Ectodermal cell (in vitro differentiated cells): ENCODE data around the gene ATE1.
"Not testable (repeated sequence)": the region's sequence is repeated elsewhere in the genome, so short reads cannot be mapped to it uniquely, and the experiment has no call there.

Experiments used
- H3K27ac ChIP-seq: 2 replicates; pipeline ENCODE4 v1.7.0; 2013; ENCODE audit warnings: mild to moderate bottlenecking, low read depth, low read length; ENCODE audit not compliant: insufficient read depth, poor library complexity, severe bottlenecking
- H3K27me3 ChIP-seq: 2 replicates; pipeline ENCODE4 v1.7.0; 2013; ENCODE audit warnings: mild to moderate bottlenecking, low read length; ENCODE audit not compliant: insufficient read depth, control insufficient read depth, poor library complexity, severe bottlenecking
- H3K36me3 ChIP-seq: one replicate; pipeline ENCODE4 v1.7.0; 2013; ENCODE audit warnings: low read length; ENCODE audit not compliant: control insufficient read depth, insufficient read depth
- H3K4me1 ChIP-seq: one replicate; pipeline ENCODE4 v1.7.0; 2013; ENCODE audit warnings: low read length; ENCODE audit not compliant: control insufficient read depth, insufficient read depth
- H3K4me3 ChIP-seq: 2 replicates; pipeline ENCODE4 v1.7.0; 2013; ENCODE audit warnings: low read depth, low read length, control low read depth; ENCODE audit not compliant: insufficient read depth
- H3K9me3 ChIP-seq: 2 replicates; pipeline ENCODE4 v1.7.0; 2013; ENCODE audit warnings: mild to moderate bottlenecking, low read length, moderate library complexity; ENCODE audit not compliant: control insufficient read depth
- WGBS, 2 experiments: methylation state at CpG; one replicate each; pipeline ENCODE4 v1.1.7; 2013; ENCODE audit warnings: missing lambda C conversion rate in 2 of 2; 5-methylcytosine and 5-hydroxymethylcytosine counted together

The ATE1 gene

GRCh38 chr10:121930268-121931085 lies 2.6 kb upstream of the ATE1 start:
- not testable (repeated sequence) for H3K36me3 ChIP-seq, H3K9me3 ChIP-seq, H3K27me3 ChIP-seq, H3K4me1 ChIP-seq, H3K27ac ChIP-seq, H3K4me3 ChIP-seq
- WGBS, 2 experiments, result 86 to 88% methylated on average over 11 of the region's 11 CpGs

GRCh38 chr10:121929585-121930267 lies 1.9 kb upstream of the ATE1 start:
- H3K27ac ChIP-seq, H3K27me3 ChIP-seq, H3K4me1 ChIP-seq, H3K4me3 ChIP-seq, H3K9me3 ChIP-seq, H3K36me3 ChIP-seq: not testable (repeated sequence)
- WGBS, 2 experiments, result 94 to 95% methylated on average over 14 of the region's 14 CpGs

GRCh38 chr10:121928528-121928884 lies 675 bp upstream of the ATE1 start:
- Histone ChIP-seq H3K36me3 (no peaks in the 10 kb centered on the region), H3K4me1 (peaks cover 7% of the 10 kb centered on the region), H3K4me3 (peak overlapping the region; percentile 66), H3K9me3 (no peaks in the 10 kb centered on the region), H3K27me3 (no peaks in the 10 kb centered on the region), H3K27ac (peak overlapping the region; percentile 96)
- 15 to 18% methylated on average over 20 of the region's 20 CpGs for WGBS, 2 experiments

- Histone ChIP-seq H3K27ac (peak overlapping the region; percentile 86), H3K9me3 (no peaks in the 10 kb centered on the region), H3K4me3 (peak overlapping the region; percentile 66), H3K36me3 (no peaks in the 10 kb centered on the region), H3K27me3 (no peaks in the 10 kb centered on the region), H3K4me1 (peaks cover 12% of the 10 kb centered on the region)
- 0% methylated on average over 48 of the region's 48 CpGs for WGBS, 2 experiments
These were observed 452 bp downstream of the ATE1 start for GRCh38 chr10:121927318-121927840.

- H3K4me3 ChIP-seq, result peak overlapping the region; percentile 66
- H3K27ac ChIP-seq, result no peak overlapping the region
- H3K27me3 ChIP-seq, result no peaks in the 10 kb centered on the region
- no peaks in the 10 kb centered on the region for H3K36me3 ChIP-seq
- H3K4me1 ChIP-seq, result peaks cover 12% of the 10 kb centered on the region
- 10% methylated on average over 18 to 19 of the region's 20 CpGs for WGBS, 2 experiments
- no peaks in the 10 kb centered on the region for H3K9me3 ChIP-seq
These were observed 1.0 kb downstream of the ATE1 start for GRCh38 chr10:121926671-121927317.

- no peaks in the 10 kb centered on the region for H3K36me3 ChIP-seq
- no peak overlapping the region for H3K27ac ChIP-seq
- H3K9me3 ChIP-seq, result no peaks in the 10 kb centered on the region
- peaks cover 15% of the 10 kb centered on the region for H3K4me1 ChIP-seq
- H3K4me3 ChIP-seq, result peak overlapping the region; percentile 66
- WGBS, 2 experiments, result 91 to 96% methylated on average over 1 to 3 of the region's 4 CpGs
- no peaks in the 10 kb centered on the region for H3K27me3 ChIP-seq
These were observed 1.7 kb downstream of the ATE1 start for GRCh38 chr10:121926157-121926556.

GRCh38 chr10:121921238-121921931 lies 6.4 kb downstream of the ATE1 start:
- Histone ChIP-seq H3K27ac (peak overlapping the region; percentile 83), H3K27me3 (no peaks in the 10 kb centered on the region), H3K9me3 (no peaks in the 10 kb centered on the region), H3K4me3 (no peak overlapping the region), H3K36me3 (peaks cover 14% of the 10 kb centered on the region), H3K4me1 (peaks cover 12% of the 10 kb centered on the region)
- 68 to 69% methylated on average over 10 of the region's 10 CpGs for WGBS, 2 experiments

GRCh38 chr10:121919666-121920065 lies 8.2 kb downstream of the ATE1 start:
- peaks cover 16% of the 10 kb centered on the region for H3K36me3 ChIP-seq
- WGBS, 2 experiments, result 93% methylated on average over 10 of the region's 10 CpGs
- no peak overlapping the region for H3K4me3 ChIP-seq
- no peaks in the 10 kb centered on the region for H3K9me3 ChIP-seq
- no peak overlapping the region for H3K27ac ChIP-seq
- no peaks in the 10 kb centered on the region for H3K27me3 ChIP-seq
- H3K4me1 ChIP-seq, result peaks cover 10% of the 10 kb centered on the region

- not testable (repeated sequence) for H3K27ac ChIP-seq, H3K4me3 ChIP-seq, H3K9me3 ChIP-seq, H3K27me3 ChIP-seq
- H3K4me1 ChIP-seq, result peaks cover 10% of the 10 kb centered on the region
- WGBS, 2 experiments, result 94 to 96% methylated on average over 7 of the region's 7 CpGs
- peaks cover 19% of the 10 kb centered on the region for H3K36me3 ChIP-seq
These were observed 9.0 kb downstream of the ATE1 start for GRCh38 chr10:121918800-121919199.
